Ishikawa (cell line): Measurements from ENCODE around the gene DIPK1C.
A peak's percentile ranks its signal among the peaks of the same experiment; 100 is the strongest.

Experiments used
- CEBPB ChIP-seq: IDR thresholded peaks from 2 replicates; pipeline ENCODE4 v1.6.1; 2012
- CREB1 ChIP-seq: IDR thresholded peaks from 2 replicates; pipeline ENCODE4 v1.6.1; 2012; ENCODE audit warnings: low read depth
- EGR1 ChIP-seq: IDR thresholded peaks from 2 replicates; pipeline ENCODE4 v1.6.1; 2012
- EP300 ChIP-seq: IDR thresholded peaks from 2 replicates; pipeline ENCODE4 v1.6.1; 2012; ENCODE audit warnings: borderline replicate concordance
- FOXM1 ChIP-seq: IDR thresholded peaks from 2 replicates; pipeline ENCODE4 v1.6.1; 2012; ENCODE audit warnings: low read depth, borderline replicate concordance
- MAX ChIP-seq: IDR thresholded peaks from 2 replicates; pipeline ENCODE4 v1.6.1; 2012
- NFIC ChIP-seq: IDR thresholded peaks from 2 replicates; pipeline ENCODE4 v1.6.1; 2012
- RAD21 ChIP-seq: IDR thresholded peaks from 2 replicates; pipeline ENCODE4 v1.6.1; 2012; ENCODE audit warnings: low read depth
- REST ChIP-seq: IDR thresholded peaks from 2 replicates; pipeline ENCODE4 v1.6.1; 2012; ENCODE audit warnings: low read depth, mild to moderate bottlenecking
- TAF1 ChIP-seq: IDR thresholded peaks from 2 replicates; pipeline ENCODE4 v1.6.1; 2012; ENCODE audit warnings: low read depth, mild to moderate bottlenecking
- TCF12 ChIP-seq: IDR thresholded peaks from 2 replicates; pipeline ENCODE4 v1.6.1; 2012; ENCODE audit warnings: low read depth
- TEAD4 ChIP-seq: IDR thresholded peaks from 2 replicates; pipeline ENCODE4 v1.6.1; 2012
- USF1 ChIP-seq: IDR thresholded peaks from 2 replicates; pipeline ENCODE4 v1.6.1; 2012
- YY1 ChIP-seq: IDR thresholded peaks from 2 replicates; pipeline ENCODE4 v1.6.1; 2012; ENCODE audit warnings: low read depth
- ZBTB7A ChIP-seq: IDR thresholded peaks from 2 replicates; pipeline ENCODE4 v1.6.1; 2012; ENCODE audit warnings: low read depth

DIPK1C gene

GRCh38 chr18:74493689-74494088, 36.6 kb upstream of the DIPK1C start:
- TF ChIP-seq RAD21 (peak; percentile 80), TAF1 (no peak)

GRCh38 chr18:74492259-74492658, 35.2 kb upstream of the DIPK1C start:
- no peak for TF ChIP-seq TAF1
- no peak for TF ChIP-seq CEBPB
- no peak for TF ChIP-seq RAD21
- no peak for TF ChIP-seq EGR1
- no peak for TF ChIP-seq NFIC
- no peak for TF ChIP-seq USF1
- TF ChIP-seq YY1: no peak
- TF ChIP-seq CREB1: no peak
- no peak for TF ChIP-seq TEAD4
- no peak for TF ChIP-seq ZBTB7A
- no peak for TF ChIP-seq MAX
- no peak for TF ChIP-seq REST
- TF ChIP-seq TCF12: no peak
- TF ChIP-seq EP300: no peak

- TF ChIP-seq TAF1: no peak
- TF ChIP-seq EGR1: no peak
- TF ChIP-seq MAX: no peak
- no peak for TF ChIP-seq TCF12
- TF ChIP-seq NFIC: no peak
- TF ChIP-seq YY1: no peak
- TF ChIP-seq RAD21: no peak
- TF ChIP-seq REST: no peak
- TF ChIP-seq CREB1: no peak
- no peak for TF ChIP-seq CEBPB
Measured at GRCh38 chr18:74489676-74490075, 32.6 kb upstream of the DIPK1C start.

GRCh38 chr18:74488864-74489263, 31.8 kb upstream of the DIPK1C start:
- no peak for TF ChIP-seq TEAD4
- TF ChIP-seq REST: no peak
- no peak for TF ChIP-seq USF1
- TF ChIP-seq TCF12: no peak
- no peak for TF ChIP-seq NFIC
- TF ChIP-seq FOXM1: no peak
- no peak for TF ChIP-seq EP300
- TF ChIP-seq CEBPB: no peak
- TF ChIP-seq RAD21: no peak
- no peak for TF ChIP-seq YY1
- TF ChIP-seq TAF1: no peak
- TF ChIP-seq CREB1: no peak
- no peak for TF ChIP-seq MAX
- TF ChIP-seq EGR1: no peak
- no peak for TF ChIP-seq ZBTB7A

GRCh38 chr18:74488354-74488753, 31.2 kb upstream of the DIPK1C start:
- TF ChIP-seq USF1: no peak
- TF ChIP-seq YY1: no peak
- TF ChIP-seq FOXM1: no peak
- no peak for TF ChIP-seq TCF12
- no peak for TF ChIP-seq REST
- no peak for TF ChIP-seq CREB1
- no peak for TF ChIP-seq TAF1
- no peak for TF ChIP-seq EGR1
- no peak for TF ChIP-seq RAD21
- TF ChIP-seq NFIC: no peak
- no peak for TF ChIP-seq ZBTB7A
- no peak for TF ChIP-seq CEBPB
- TF ChIP-seq EP300: no peak
- TF ChIP-seq TEAD4: no peak
